ENCODE data around the gene TMED9.

DNA sequence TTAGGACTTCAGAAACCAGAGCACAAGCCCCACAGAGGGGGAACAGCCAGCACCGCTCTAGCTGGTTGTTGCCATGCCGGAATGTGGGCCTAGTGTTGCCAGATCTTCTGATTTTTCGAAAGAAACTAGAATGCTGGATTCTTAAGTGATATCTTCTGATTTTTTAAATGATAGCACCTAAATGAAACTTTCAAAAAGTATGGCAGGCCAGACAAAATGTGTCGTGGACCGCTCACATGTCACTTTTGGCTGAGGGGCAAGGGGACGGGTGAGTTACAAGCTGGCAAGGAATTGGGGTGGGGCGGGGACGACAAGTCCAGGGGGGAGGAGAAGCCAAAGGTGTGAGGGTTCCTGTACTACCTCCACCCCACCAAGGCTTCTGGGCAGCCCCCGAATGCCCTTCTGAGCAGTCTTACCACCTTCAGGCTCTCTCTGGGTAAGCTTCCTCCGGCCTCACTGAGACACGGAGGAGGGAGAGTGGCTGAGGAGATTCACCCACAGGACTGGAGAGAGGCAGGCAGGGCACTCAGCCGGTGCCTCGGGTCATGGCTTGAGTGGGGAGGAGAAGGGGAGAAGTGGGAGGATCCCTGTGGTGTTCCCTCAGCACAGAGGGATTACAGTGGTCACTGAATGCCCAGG is 18.2 kb downstream of the TMED9 start:
- TF ChIP-seq, protein P1, sequence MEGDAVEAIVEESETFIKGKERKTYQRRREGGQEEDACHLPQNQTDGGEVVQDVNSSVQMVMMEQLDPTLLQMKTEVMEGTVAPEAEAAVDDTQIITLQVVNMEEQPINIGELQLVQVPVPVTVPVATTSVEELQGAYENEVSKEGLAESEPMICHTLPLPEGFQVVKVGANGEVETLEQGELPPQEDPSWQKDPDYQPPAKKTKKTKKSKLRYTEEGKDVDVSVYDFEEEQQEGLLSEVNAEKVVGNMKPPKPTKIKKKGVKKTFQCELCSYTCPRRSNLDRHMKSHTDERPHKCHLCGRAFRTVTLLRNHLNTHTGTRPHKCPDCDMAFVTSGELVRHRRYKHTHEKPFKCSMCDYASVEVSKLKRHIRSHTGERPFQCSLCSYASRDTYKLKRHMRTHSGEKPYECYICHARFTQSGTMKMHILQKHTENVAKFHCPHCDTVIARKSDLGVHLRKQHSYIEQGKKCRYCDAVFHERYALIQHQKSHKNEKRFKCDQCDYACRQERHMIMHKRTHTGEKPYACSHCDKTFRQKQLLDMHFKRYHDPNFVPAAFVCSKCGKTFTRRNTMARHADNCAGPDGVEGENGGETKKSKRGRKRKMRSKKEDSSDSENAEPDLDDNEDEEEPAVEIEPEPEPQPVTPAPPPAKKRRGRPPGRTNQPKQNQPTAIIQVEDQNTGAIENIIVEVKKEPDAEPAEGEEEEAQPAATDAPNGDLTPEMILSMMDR (IDR thresholded peaks at IDR 0.05), result no peak
- no peak for TF ChIP-seq POLR2A (IDR thresholded peaks at IDR 0.05)

Data from heart left ventricle (tissue), 13 donors.